Endothelial cell of umbilical vein (primary cell): ENCODE data around the gene NEK7. TPM values are rescaled to one million over a fixed set of nuclear protein-coding genes. Genes with fewer than 3 reads are reported as not detected.

Experiments
- BruUV-seq: library from RNA; stranded (reverse); fragments of 400-500 nt; replicated peaks from 2 replicates; lab custom pipeline; 2021; lab: Mats Ljungman, UMichigan
- CTCF ChIA-PET: fragments of 300-600, 350-600 bp; sonication (Branson Sonifier 250); formaldehyde crosslinking; loops from one replicate; lab custom pipeline; 2021; ENCODE audit warnings: antibody characterized with exemption, inconsistent platforms; lab: Charles Lee
- POLR2A ChIA-PET: fragments of 300-600, 350-600 bp; sonication (Branson Sonifier 250); formaldehyde crosslinking; loops from one replicate; lab custom pipeline; 2021; ENCODE audit warnings: antibody characterized with exemption, inconsistent platforms; lab: Charles Lee
- DNase-seq: peaks from one replicate; pipeline ENCODE4 v3.0.0-alpha.2; 2011; ENCODE audit warnings: low read depth, low spot score
- FAIRE-seq: peaks from 2 replicates; lab custom pipeline; 2011; peaks lifted over from hg19 to GRCh38; lab: Jason Lieb, UNC
- H2AFZ ChIP-seq: 2 replicates; pipeline ENCODE4 v1.6.0; 2012; ENCODE audit warnings: low read depth, low read length, control low read depth, inconsistent platforms
- H3K27ac ChIP-seq: 2 replicates; pipeline ENCODE4 v1.5.1; 2011; ENCODE audit warnings: low read depth, mild to moderate bottlenecking, control low read depth, low read length, moderate library complexity; ENCODE audit not compliant: insufficient read depth
- H3K27me3 ChIP-seq, 2 experiments: 2 replicates each; pipeline versions ENCODE4 v1.6.0 to v1.6.1; 2011; ENCODE audit warnings: low read length in 2 of 2, mixed read lengths in 1 of 2; ENCODE audit not compliant: control insufficient read depth in 2 of 2, insufficient read depth in 2 of 2
- H3K36me3 ChIP-seq, 2 experiments: 2 replicates in 1 of 2; 3 replicates in 1 of 2; pipeline ENCODE4 v1.5.1; 2011; ENCODE audit warnings: low read length in 2 of 2, mild to moderate bottlenecking in 1 of 2, moderate library complexity in 1 of 2; ENCODE audit not compliant: control insufficient read depth in 2 of 2, insufficient read depth in 2 of 2; ENCODE audit errors: extremely low read depth in 1 of 2
- H3K4me1 ChIP-seq: 3 replicates; pipeline ENCODE4 v1.5.1; 2011; ENCODE audit warnings: mild to moderate bottlenecking, low read length; ENCODE audit not compliant: control insufficient read depth, insufficient read depth; ENCODE audit errors: extremely low read depth
- H3K4me2 ChIP-seq: 2 replicates; pipeline ENCODE4 v1.6.1; 2011; ENCODE audit warnings: low read length, control low read depth, mixed read lengths; ENCODE audit not compliant: insufficient read depth
- H3K4me3 ChIP-seq, 3 experiments: fragments of 200-600 bp in 1 of 3; sonication (generic), shearing (Covaris generic) in 1 of 3; replicated peaks in 1 of 3; 2 replicates each; pipeline ENCODE4 v1.5.1; 2011 to 2016; ENCODE audit warnings: control low read depth in 3 of 3, low read length in 3 of 3, mild to moderate bottlenecking in 2 of 3, inconsistent platforms in 1 of 3, low read depth in 1 of 3, moderate library complexity in 1 of 3; ENCODE audit not compliant: insufficient read depth in 1 of 3
- H3K79me2 ChIP-seq: 2 replicates; pipeline ENCODE4 v1.6.0; 2012; ENCODE audit warnings: low read length, inconsistent platforms; ENCODE audit not compliant: control insufficient read depth, insufficient read depth
- H3K9ac ChIP-seq: replicated peaks from 2 replicates; pipeline ENCODE3; 2011; ENCODE audit warnings: low read length, control low read depth; ENCODE audit not compliant: insufficient read depth; ENCODE audit errors: extremely low read depth
- H3K9me1 ChIP-seq: replicated peaks from 3 replicates; pipeline ENCODE4 v1.6.0; 2011; ENCODE audit warnings: mild to moderate bottlenecking, low read length; ENCODE audit not compliant: control insufficient read depth, insufficient read depth; ENCODE audit errors: extremely low read depth
- H3K9me3 ChIP-seq: replicated peaks from 2 replicates; pipeline ENCODE4 v1.5.1; 2012; ENCODE audit warnings: low read length, inconsistent platforms; ENCODE audit not compliant: control insufficient read depth, insufficient read depth
- H4K20me1 ChIP-seq: replicated peaks from 2 replicates; pipeline ENCODE3; 2011; ENCODE audit warnings: mild to moderate bottlenecking, low read length; ENCODE audit not compliant: control insufficient read depth, insufficient read depth; ENCODE audit errors: extremely low read depth
- CTCF ChIP-seq, 2 donors: IDR thresholded peaks; 1 replicate in 1 of 2; 2 replicates in 1 of 2; pipeline ENCODE4 v1.5.1; 2011; ENCODE audit warnings: low read length in 2 of 2, mild to moderate bottlenecking in 2 of 2, moderate library complexity in 2 of 2, control low read depth in 1 of 2, inconsistent platforms in 1 of 2, low read depth in 1 of 2; ENCODE audit not compliant: insufficient read depth in 1 of 2; ENCODE audit errors: extremely low read depth in 1 of 2
- EZH2 ChIP-seq: IDR thresholded peaks from 2 replicates; pipeline ENCODE4 v1.6.1; 2012; ENCODE audit warnings: borderline replicate concordance, low read depth, mild to moderate bottlenecking, moderate library complexity, low read length, inconsistent platforms; ENCODE audit not compliant: severe bottlenecking
- FOS ChIP-seq: IDR thresholded peaks from 2 replicates; pipeline ENCODE4 v1.6.1; 2011; ENCODE audit warnings: mild to moderate bottlenecking, low read length, moderate library complexity, borderline replicate concordance; ENCODE audit not compliant: insufficient read depth
- GATA2 ChIP-seq: IDR thresholded peaks from 2 replicates; pipeline ENCODE4 v1.7.0; 2011; ENCODE audit warnings: low read depth, mild to moderate bottlenecking, moderate library complexity, mixed read lengths, low read length; ENCODE audit not compliant: insufficient read length, insufficient read depth
- JUN ChIP-seq: IDR thresholded peaks from 2 replicates; pipeline ENCODE4 v1.6.1; 2011; ENCODE audit warnings: borderline replicate concordance, low read depth; ENCODE audit not compliant: insufficient read length, insufficient read depth
- MAX ChIP-seq: IDR thresholded peaks from 2 replicates; pipeline ENCODE4 v1.6.1; 2011; ENCODE audit not compliant: insufficient read depth, insufficient read length
- MYC ChIP-seq: IDR thresholded peaks from one replicate; pipeline ENCODE4 v1.6.1; 2011; ENCODE audit warnings: mild to moderate bottlenecking, low read depth, low read length
- POLR2A ChIP-seq: IDR thresholded peaks from 2 replicates; pipeline ENCODE4 v1.6.1; 2012; ENCODE audit warnings: low read depth, mild to moderate bottlenecking, control low read depth, low read length
- POLR2AphosphoS5 ChIP-seq: IDR thresholded peaks from 2 replicates; pipeline ENCODE4 v1.6.1; 2012; ENCODE audit warnings: low read depth, mild to moderate bottlenecking, control low read depth, low read length, moderate library complexity; ENCODE audit not compliant: insufficient read depth
- dilution Hi-C: fragments of 300-500 bp; cut with MboI; formaldehyde crosslinking; loops from one replicate; pipeline ENCODE4 v1.15.0; 2019; ENCODE audit warnings: low sequenced_read_pairs; ENCODE audit not compliant: extremely low pct_ligation_motif_present
- intact Hi-C: fragments of 100-400 bp; cut with micrococcal nuclease; formaldehyde crosslinking; loops from one replicate; pipeline ENCODE4 v1.10.0; 2022
- polyA plus RNA-seq, 4 experiments: library from polyadenylated mRNA; depleted of rRNA in 3 of 4; stranded (reverse) in 3 of 4; unstranded in 1 of 4; fragments of >200 nt; gene quantifications; 2 replicates each; pipeline versions ENCODE4 v1.2.1 to v1.2.3, GENCODE V29; 2011 to 2012; ENCODE audit warnings: missing spikeins in 1 of 4
- total RNA-seq: library from RNA; stranded (reverse); gene quantifications from 2 replicates; pipeline ENCODE4 v1.2.3, GENCODE V29; 2021

NEK7 gene
- total and polyA plus RNA-seq, 2 donors (not counting 3 experiments of a cell fraction or from before 2014, with no cell fraction given) = 22.6 to 45.7 TPM

- FAIRE-seq (no peak), DNase-seq (no peak)
- TF ChIP-seq CTCF (IDR thresholded peaks at IDR 0.05; ENCODE audit: extremely low read depth in 1 of 2, insufficient read depth in 1 of 2, low read depth in 1 of 2, low read length in 2 of 2) = no peak
- TF ChIP-seq MAX = no peak
- no peak for TF ChIP-seq JUN
- TF ChIP-seq MYC = no peak
- no peak for TF ChIP-seq POLR2AphosphoS5
- no peak for TF ChIP-seq GATA2
- no peak for TF ChIP-seq FOS
- no peak for TF ChIP-seq EZH2
- TF ChIP-seq POLR2A = no peak
- H4K20me1 ChIP-seq = no peaks in the 10 kb centered on the region
- H3K4me1 ChIP-seq = peaks cover 38% of the 10 kb centered on the region
- ChIA-PET POLR2A (no interaction called here), CTCF (interaction anchor here (1.5 kb wide), 1 partner anchor 36 kb away, joined by 4 read pairs; no protein-coding TSS in a partner anchor)
- H3K9me3 ChIP-seq = no peaks in the 10 kb centered on the region
- dilution Hi-C loops (no loop called here), intact Hi-C loops (no loop called here)
- no peaks in the 10 kb centered on the region for H3K36me3 ChIP-seq
- no peak overlapping the region for H3K4me3 ChIP-seq
- no peaks in the 10 kb centered on the region for H3K79me2 ChIP-seq
- H2AFZ ChIP-seq = no peak overlapping the region
- H3K4me2 ChIP-seq = no peak overlapping the region
- BruUV-seq = no TSS peak
- H3K27me3 ChIP-seq = no peaks in the 10 kb centered on the region
- no peaks in the 10 kb centered on the region for H3K9me1 ChIP-seq
- no peak overlapping the region for H3K27ac ChIP-seq
- no peak overlapping the region for H3K9ac ChIP-seq
Observed at GRCh38 chr1:198119906-198120305, 36.9 kb upstream of the NEK7 start.
